Activated CD4-positive, alpha-beta memory T cell treated with anti-CD3 and anti-CD28 coated beads, Interleukin-2, amount 10 ng/mL, durations not matched to agents 7 days and 5 days (primary cell): Measurements from ENCODE around the gene CCDC134. TPM values are rescaled to one million over a fixed set of nuclear protein-coding genes. Genes with fewer than 3 reads are reported as not detected.

Source experiments
- CTCF ChIA-PET: fragments of 350-600 bp; sonication (Branson Sonifier 250); formaldehyde crosslinking; loops from one replicate; lab custom pipeline; 2021; ENCODE audit warnings: antibody characterized with exemption, inconsistent platforms; lab: Charles Lee
- POLR2A ChIA-PET: fragments of 350-600 bp; sonication (Branson Sonifier 250); formaldehyde crosslinking; loops from one replicate; lab custom pipeline; 2021; ENCODE audit warnings: antibody characterized with exemption; lab: Charles Lee
- DNase-seq: peaks from one replicate; pipeline ENCODE4 v3.0.0-alpha.2; 2020
- H3K27ac Mint-ChIP-seq: one replicate; pipeline ENCODE4 v1.8.0; 2021; ENCODE audit warnings: mild to moderate bottlenecking, mixed read lengths
- H3K27me3 Mint-ChIP-seq: one replicate; pipeline ENCODE4 v1.8.0; 2021; ENCODE audit warnings: mixed read lengths
- H3K36me3 Mint-ChIP-seq: one replicate; pipeline ENCODE4 v1.8.0; 2021; ENCODE audit warnings: low read depth, mixed read lengths
- H3K4me1 Mint-ChIP-seq: one replicate; pipeline ENCODE4 v1.8.0; 2021; ENCODE audit warnings: mixed read lengths
- H3K4me3 Mint-ChIP-seq: one replicate; pipeline ENCODE4 v1.8.0; 2021; ENCODE audit warnings: mild to moderate bottlenecking, mixed read lengths
- H3K9me3 Mint-ChIP-seq: one replicate; pipeline ENCODE4 v1.8.0; 2021; ENCODE audit warnings: mixed read lengths
- total RNA-seq, 2 experiments: library from RNA; stranded (reverse); gene quantifications; one replicate each; pipeline ENCODE4 v1.2.3, GENCODE V29; 2021

The CCDC134 gene
- total RNA-seq, 2 experiments from 2014 or later = 17.9 to 20.3 TPM

DNA sequence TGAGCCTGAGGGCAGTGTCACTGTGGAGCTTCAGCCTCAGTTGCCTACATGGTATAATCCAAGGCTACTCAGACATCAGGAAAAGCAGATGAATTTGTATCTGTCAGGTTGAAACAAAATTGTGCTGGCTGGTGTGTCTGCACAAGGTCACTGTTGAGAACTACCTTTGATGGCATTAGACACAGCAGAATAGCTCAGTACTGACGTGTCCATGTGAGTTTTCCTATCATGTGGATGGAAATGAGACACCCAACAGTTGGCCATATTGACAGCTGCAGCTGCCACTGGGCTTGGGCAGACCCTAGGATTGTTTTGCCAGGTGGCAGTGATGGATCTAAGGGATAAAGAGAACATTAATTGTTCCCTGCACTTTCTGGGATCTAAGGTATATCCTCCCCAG lies 15.8 kb downstream of the CCDC134 start:
- Mint-ChIP-seq H3K36me3 (peaks cover 45% of the 10 kb centered on the region), H3K4me3 (no peak overlapping the region), H3K4me1 (no peaks in the 10 kb centered on the region), H3K27me3 (no peaks in the 10 kb centered on the region), H3K9me3 (no peaks in the 10 kb centered on the region), H3K27ac (no peak overlapping the region)
- no peak for DNase-seq
- POLR2A ChIA-PET = interaction anchor here (0.8 kb wide), 1 partner anchor 17 kb away, joined by 3 read pairs; no protein-coding TSS in a partner anchor
- CTCF ChIA-PET = interaction anchor here (0.6 kb wide), 1 partner anchor 124 kb away, joined by 3 read pairs; no protein-coding TSS in a partner anchor

DNA sequence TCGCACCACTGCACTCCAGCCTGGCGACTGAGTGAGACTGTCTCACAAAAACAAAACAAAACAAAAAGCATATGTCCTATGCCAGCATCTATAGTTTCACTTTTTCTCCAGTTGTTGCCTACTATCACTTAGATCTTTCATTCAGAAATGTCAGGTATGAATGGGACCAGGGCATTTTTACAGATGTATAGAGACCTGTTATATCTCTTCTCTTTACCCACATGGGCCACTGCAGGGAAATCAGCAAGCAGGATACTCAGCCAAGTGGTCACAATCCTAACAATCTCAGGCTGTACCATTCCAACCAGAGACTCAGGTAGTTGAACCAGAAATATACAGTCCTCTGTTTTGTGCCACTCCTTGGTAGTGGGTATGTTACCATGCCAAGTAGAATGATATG lies 16.4 kb downstream of the CCDC134 start:
- ChIA-PET CTCF (no interaction called here), POLR2A (no interaction called here)
- Mint-ChIP-seq H3K27me3 (no peaks in the 10 kb centered on the region), H3K4me1 (peaks cover 5% of the 10 kb centered on the region), H3K9me3 (no peaks in the 10 kb centered on the region), H3K36me3 (peaks cover 42% of the 10 kb centered on the region), H3K27ac (no peak overlapping the region), H3K4me3 (no peak overlapping the region)
- DNase-seq = no peak

DNA sequence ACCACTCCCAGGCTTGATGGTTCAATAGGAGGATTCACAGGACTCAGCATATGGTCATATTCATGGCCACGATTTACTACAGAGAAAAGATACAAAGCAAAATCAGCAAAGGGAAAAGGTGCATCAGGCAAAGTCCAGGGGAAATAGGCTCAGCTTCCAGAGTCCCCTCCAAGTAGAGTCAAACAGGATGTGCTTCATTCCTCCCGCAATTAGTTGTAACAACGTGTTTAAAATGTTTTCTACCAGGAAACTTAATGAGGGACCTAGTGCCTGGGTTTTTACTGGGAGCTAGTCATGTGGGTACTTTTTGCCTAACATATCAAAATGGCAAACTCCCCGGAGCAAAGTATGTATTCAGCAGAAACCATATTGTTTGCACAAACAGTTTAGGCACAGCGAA lies 17.5 kb downstream of the CCDC134 start:
- ChIA-PET POLR2A (interaction anchor here (1.8 kb wide), 1 partner anchor 16 kb away, joined by 4 read pairs; no protein-coding TSS in a partner anchor), CTCF (no interaction called here)
- no peak overlapping the region for H3K27ac Mint-ChIP-seq
- no peaks in the 10 kb centered on the region for H3K27me3 Mint-ChIP-seq
- H3K4me3 Mint-ChIP-seq = no peak overlapping the region
- no peaks in the 10 kb centered on the region for H3K9me3 Mint-ChIP-seq
- H3K36me3 Mint-ChIP-seq = peaks cover 47% of the 10 kb centered on the region
- DNase-seq = no peak
- H3K4me1 Mint-ChIP-seq = peaks cover 15% of the 10 kb centered on the region

DNA sequence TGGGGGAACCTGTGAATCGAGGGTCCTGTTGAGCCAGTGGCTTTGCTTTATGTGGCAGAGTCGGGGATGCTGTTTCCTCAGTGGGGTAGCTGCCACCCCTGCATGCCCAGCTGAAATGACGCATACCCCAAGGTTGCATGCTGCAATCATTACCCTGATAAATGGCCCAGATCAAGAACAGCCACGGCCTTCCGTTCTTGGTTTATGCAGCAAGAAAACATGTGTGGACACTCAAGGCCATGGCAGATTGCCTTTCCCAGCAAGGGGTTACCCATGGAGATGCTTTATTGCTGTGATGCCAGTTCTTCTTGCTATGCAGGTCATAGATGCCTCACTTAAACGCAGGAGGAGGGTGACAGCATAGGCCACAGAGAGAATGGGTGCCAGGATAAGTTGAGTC lies 18.1 kb downstream of the CCDC134 start:
- POLR2A ChIA-PET = interaction anchor here (1.8 kb wide), 1 partner anchor 16 kb away, joined by 4 read pairs; no protein-coding TSS in a partner anchor
- Mint-ChIP-seq H3K9me3 (no peaks in the 10 kb centered on the region), H3K36me3 (peaks cover 42% of the 10 kb centered on the region), H3K27ac (no peak overlapping the region), H3K4me3 (no peak overlapping the region), H3K27me3 (no peaks in the 10 kb centered on the region), H3K4me1 (peaks cover 15% of the 10 kb centered on the region)
- CTCF ChIA-PET = no interaction called here
- DNase-seq = no peak

DNA sequence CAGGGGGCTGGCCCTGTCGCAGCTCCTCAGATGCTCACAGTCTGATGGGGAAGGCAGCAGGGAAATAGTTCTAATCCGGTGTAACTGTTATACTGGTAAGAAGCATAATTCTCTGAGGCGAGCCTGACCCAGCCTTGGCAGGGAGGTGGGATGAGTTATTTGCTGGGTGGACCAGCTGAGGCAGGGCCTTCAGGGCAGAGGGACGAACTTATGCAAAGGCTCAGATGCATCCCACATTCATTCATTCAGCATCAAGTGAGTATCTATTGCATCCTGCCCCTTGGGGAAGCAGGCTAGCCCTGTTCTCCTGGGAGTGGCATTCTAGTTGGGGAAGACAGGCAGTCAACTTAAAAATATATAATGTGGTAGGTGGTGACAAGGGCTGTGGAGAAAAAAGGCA lies 18.8 kb downstream of the CCDC134 start:
- DNase-seq = no peak
- Mint-ChIP-seq H3K9me3 (no peaks in the 10 kb centered on the region), H3K4me3 (no peak overlapping the region), H3K27me3 (no peaks in the 10 kb centered on the region), H3K27ac (no peak overlapping the region), H3K4me1 (peaks cover 15% of the 10 kb centered on the region), H3K36me3 (peaks cover 41% of the 10 kb centered on the region)
- ChIA-PET CTCF (no interaction called here), POLR2A (interaction anchor here (1.8 kb wide), 1 partner anchor 15 kb away, joined by 4 read pairs; no protein-coding TSS in a partner anchor)

DNA sequence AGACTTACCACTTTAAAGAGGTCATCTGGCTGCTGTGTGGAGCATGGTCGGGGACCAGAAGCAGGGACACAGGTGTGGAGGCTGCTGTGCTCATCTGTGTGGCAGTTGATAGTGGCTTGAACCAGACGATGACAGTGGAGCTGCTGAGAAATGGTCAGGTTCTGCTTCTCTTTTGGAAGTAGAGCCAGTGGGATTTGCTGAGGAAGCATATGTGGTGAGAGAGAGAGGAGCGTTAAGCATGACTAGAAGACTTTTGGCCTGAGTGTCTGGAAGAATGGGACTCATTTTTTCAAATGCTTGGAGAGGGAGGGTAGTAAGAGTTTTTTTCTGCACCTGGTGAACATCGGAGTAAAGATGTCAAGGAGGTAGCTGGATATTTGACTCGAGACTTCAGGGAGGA lies 20.0 kb downstream of the CCDC134 start:
- Mint-ChIP-seq H3K27ac (no peak overlapping the region), H3K27me3 (no peaks in the 10 kb centered on the region)
- CTCF ChIA-PET = interaction anchor here (1.4 kb wide), 1 partner anchor 123 kb away, joined by 4 read pairs; no protein-coding TSS in a partner anchor

DNA sequence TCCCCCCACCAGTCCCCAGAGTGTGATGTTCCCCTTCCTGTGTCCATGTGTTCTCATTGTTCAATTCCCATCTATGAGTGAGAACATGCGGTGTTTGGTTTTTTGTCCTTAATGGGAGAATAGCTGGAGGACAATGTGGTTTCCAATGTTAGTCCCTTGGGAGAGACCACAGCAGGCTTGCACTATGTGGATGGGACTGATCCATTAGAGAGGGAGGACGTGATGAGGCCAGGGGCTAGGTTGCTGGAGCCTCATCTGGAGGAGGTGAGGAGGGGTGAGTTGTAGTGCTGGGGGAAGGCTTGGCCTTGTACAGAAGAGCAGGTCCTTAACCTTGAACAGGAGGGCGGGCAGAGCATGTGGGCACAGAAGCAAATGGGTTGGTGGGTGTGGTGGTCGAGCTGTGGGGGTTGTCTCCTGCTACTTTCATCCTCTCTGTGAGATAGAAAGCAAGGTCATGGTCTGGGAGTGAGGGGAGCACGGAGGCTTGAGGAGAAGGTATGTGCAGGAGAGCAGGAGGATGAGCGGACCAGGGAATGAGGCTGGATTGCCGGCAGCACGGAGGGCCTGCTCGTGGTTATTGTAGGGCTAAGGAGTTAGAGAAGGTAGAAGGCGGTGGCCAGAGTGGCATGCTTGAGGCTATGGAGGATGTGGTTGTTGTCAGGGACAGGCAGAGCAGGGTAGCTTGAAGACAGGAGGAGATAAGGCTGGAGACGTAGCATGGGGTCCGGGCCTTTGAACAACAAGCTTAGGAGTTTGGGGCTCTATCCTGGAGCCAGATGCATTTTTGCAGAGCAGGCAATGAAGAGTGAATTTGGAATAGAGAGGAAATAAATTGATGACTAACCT lies 21.2 kb downstream of the CCDC134 start:
- H3K4me3 Mint-ChIP-seq = no peak overlapping the region
- H3K36me3 Mint-ChIP-seq = peaks cover 42% of the 10 kb centered on the region
- ChIA-PET POLR2A (interaction anchor here (1.2 to 2.8 kb wide), 6 partner anchors 11 to 119 kb away, joined by 3 to 14 read pairs (median 6); partner anchors contain the start of genes CCDC134 and SREBF2), CTCF (interaction anchor here (0.5 to 2.1 kb wide), 6 partner anchors 11 to 154 kb away, joined by 3 to 23 read pairs (median 6); partner anchors contain the start of gene SREBF2)
- H3K27ac Mint-ChIP-seq = peak overlapping the region; percentile 27
- no peaks in the 10 kb centered on the region for H3K27me3 Mint-ChIP-seq
- H3K9me3 Mint-ChIP-seq = no peaks in the 10 kb centered on the region
- DNase-seq = no peak
- H3K4me1 Mint-ChIP-seq = peaks cover 15% of the 10 kb centered on the region

More for the DNA sequence above, 20.0 kb downstream of the CCDC134 start:
- Mint-ChIP-seq H3K36me3 (peaks cover 42% of the 10 kb centered on the region), H3K9me3 (no peaks in the 10 kb centered on the region), H3K4me3 (no peak overlapping the region), H3K4me1 (peaks cover 15% of the 10 kb centered on the region)
- DNase-seq = no peak
- POLR2A ChIA-PET = interaction anchor here (1.0 to 2.8 kb wide), 3 partner anchors 13 to 120 kb away, joined by 3 to 14 read pairs (median 6); partner anchors contain the start of genes CCDC134 and SREBF2

DNA sequence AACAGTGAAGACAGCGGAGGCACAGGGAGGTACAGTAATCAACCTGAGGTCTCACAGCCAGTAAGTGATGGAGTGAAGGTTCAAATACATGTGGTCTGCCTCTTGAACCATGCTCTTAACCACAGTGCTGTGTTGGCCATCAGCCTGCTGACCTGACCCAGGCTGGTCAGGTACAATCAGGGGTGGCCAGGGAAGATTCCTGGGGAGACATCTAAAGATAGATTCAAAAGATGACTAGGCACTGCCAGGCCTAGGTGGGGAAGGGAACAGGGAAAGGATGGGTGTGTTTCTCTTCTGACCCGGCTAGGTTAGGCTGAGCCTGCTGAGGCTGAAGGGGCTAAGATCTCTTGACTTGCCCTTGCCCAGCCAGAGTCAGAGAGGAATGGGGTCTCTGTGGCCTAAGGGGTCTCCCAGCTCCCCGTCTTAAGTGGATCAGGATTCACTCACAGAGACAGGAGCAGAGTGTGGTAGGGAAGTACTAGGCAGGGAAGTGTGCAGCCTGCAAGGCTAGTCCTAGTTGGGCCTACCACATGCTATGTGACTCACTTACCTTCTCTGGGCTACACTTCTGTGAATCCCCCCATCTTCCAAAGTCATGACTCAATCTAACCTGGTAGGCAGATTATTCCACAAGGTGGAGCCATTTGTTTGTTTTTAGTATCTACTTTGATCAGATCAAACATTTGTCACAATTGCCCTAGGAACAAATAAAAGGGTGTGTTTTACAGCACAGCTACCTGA lies 22.0 kb downstream of the CCDC134 start:
- peak overlapping the region; percentile 58 for H3K27ac Mint-ChIP-seq
- peaks cover 22% of the 10 kb centered on the region for H3K4me1 Mint-ChIP-seq
- peaks cover 36% of the 10 kb centered on the region for H3K36me3 Mint-ChIP-seq
- ChIA-PET CTCF (interaction anchor here (0.7 to 2.1 kb wide), 12 partner anchors 10 to 155 kb away, joined by 3 to 23 read pairs (median 4); partner anchors contain the start of genes CENPM and SREBF2), POLR2A (interaction anchor here (0.7 to 2.8 kb wide), 7 partner anchors 11 to 124 kb away, joined by 3 to 14 read pairs (median 6); partner anchors contain the start of genes CCDC134, CENPM and SREBF2)
- no peaks in the 10 kb centered on the region for H3K9me3 Mint-ChIP-seq
- no peaks in the 10 kb centered on the region for H3K27me3 Mint-ChIP-seq
- no peak overlapping the region for H3K4me3 Mint-ChIP-seq
- DNase-seq = no peak

DNA sequence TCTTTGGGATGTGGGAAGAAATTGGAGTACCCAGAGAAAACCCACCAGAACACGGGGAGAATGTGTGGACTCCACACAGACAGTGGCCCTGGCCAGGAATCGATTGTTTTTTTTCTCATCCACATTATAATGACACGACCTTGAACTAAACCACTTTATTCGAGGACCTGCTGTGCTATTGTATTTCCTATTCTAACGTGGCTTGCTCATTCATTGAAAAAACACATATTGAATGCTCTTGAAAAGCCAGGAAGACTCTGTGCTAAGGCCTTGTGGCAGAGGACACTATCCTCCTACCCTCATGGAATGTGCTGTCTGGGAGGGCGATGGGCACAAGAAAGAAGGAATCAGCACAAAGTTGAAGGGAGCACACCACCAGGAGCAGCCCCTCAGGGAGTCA lies 23.3 kb downstream of the CCDC134 start:
- Mint-ChIP-seq H3K4me1 (peaks cover 32% of the 10 kb centered on the region), H3K27me3 (no peaks in the 10 kb centered on the region), H3K9me3 (no peaks in the 10 kb centered on the region), H3K36me3 (peaks cover 33% of the 10 kb centered on the region), H3K27ac (no peak overlapping the region), H3K4me3 (no peak overlapping the region)
- CTCF ChIA-PET = interaction anchor here (1.6 kb wide), 1 partner anchor 33 kb away, joined by 4 read pairs; no protein-coding TSS in a partner anchor
- POLR2A ChIA-PET = no interaction called here
- no peak for DNase-seq

DNA sequence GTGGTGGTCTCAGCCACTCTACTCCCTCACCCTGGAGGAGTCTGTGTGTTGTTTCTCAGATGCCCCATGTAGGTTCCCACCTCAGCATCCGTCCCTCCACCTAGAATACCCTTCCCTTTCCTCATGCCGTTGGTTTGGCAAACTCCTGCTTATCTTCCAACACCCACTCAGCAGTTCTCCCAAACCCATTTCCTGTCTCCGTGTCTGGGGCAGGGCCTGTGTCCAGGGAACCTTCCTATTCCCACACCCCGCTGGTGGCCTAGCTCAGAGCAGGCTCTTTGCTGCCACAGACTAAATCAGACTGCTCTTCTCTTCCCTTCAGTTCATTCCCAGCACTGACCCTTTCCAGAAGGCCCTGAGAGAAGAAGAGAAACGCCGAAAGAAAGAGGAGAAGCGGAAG lies 24.9 kb downstream of the CCDC134 start:
- Mint-ChIP-seq H3K4me3 (no peak overlapping the region), H3K4me1 (peaks cover 37% of the 10 kb centered on the region), H3K27ac (peak overlapping the region; percentile 41), H3K27me3 (no peaks in the 10 kb centered on the region), H3K9me3 (no peaks in the 10 kb centered on the region), H3K36me3 (peaks cover 33% of the 10 kb centered on the region)
- ChIA-PET POLR2A (interaction anchor here (0.9 to 1.5 kb wide), 2 partner anchors 34 to 43 kb away, joined by 3 to 6 read pairs; no protein-coding TSS in a partner anchor), CTCF (interaction anchor here (1.6 kb wide), 1 partner anchor 34 kb away, joined by 6 read pairs; no protein-coding TSS in a partner anchor)
- DNase-seq = no peak

DNA sequence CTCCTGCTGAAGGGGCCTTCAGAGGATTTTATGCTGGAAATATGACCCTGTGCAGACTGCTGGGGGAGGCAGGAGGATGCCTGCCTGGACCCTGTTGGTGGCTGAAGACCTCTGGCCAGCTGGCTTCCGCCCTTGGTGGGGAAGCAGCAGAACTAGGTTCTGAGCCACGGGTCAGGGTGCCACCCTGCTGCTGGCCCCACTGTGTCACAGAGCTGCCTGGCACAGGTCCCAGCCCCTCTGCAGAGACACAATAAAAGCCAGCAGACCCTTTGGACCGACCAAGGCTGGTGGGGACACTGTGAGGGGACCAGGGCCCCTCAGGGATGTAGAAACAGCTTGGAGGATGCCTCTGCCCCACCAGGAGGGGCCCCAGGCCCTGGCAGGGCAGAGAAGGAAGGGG lies 25.5 kb downstream of the CCDC134 start:
- H3K9me3 Mint-ChIP-seq = no peaks in the 10 kb centered on the region

More for the DNA sequence above, 25.5 kb downstream of the CCDC134 start:
- H3K27ac Mint-ChIP-seq = no peak overlapping the region
- ChIA-PET POLR2A (interaction anchor here (0.7 to 1.5 kb wide), 6 partner anchors 10 to 114 kb away, joined by 3 to 8 read pairs (median 5); partner anchors contain the start of gene CCDC134), CTCF (interaction anchor here (1.6 kb wide), 1 partner anchor 33 kb away, joined by 6 read pairs; no protein-coding TSS in a partner anchor)
- no peak overlapping the region for H3K4me3 Mint-ChIP-seq
- H3K27me3 Mint-ChIP-seq = no peaks in the 10 kb centered on the region
- H3K4me1 Mint-ChIP-seq = peaks cover 38% of the 10 kb centered on the region
- H3K36me3 Mint-ChIP-seq = peaks cover 32% of the 10 kb centered on the region
- DNase-seq = no peak
